ENCODE measurements around the gene CARD10. TPM values are rescaled to one million over a fixed set of nuclear protein-coding genes. Genes with fewer than 3 reads are reported as not detected.
"Not testable (repeated sequence)": the region's sequence is repeated elsewhere in the genome, so short reads cannot be mapped to it uniquely, and the experiment has no call there.

Gene CARD10
- polyA plus RNA-seq, 5 donors = 11.0 to 19.4 (median 15.6) TPM

GRCh38 chr22:37558815-37559214, 39.6 kb upstream of the CARD10 start:
- DNase-seq = no peak

DNA sequence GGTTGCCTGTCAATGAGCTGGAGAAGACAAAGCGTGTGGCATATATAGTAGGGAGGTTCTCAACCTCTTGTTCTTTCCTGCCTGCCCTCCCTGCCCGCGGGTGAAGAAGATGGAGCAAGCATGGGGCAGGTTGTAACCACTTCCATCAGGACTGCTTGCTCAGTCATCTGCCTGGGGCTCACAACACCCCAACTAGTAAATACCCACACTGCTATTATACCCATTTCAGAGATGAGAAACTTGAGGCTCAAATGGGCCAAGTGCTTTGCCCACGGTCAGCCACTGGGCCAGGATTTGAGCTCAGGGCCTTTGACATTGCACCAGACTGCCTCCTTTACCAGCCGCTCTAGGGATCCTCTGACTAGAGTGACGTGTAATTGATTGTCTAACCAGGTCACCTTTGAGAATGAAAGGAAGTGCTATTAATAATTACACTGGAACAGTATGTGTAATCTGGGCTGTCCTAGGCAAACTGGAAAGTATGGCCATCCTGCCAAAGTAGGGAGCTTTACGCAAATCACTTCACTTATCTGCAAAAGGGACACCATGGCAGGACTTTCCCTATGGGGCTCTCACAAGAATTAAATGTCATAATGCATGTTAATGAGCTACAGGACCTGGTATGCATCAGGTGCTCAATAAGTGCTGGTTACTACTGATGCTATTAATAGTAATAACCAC, 38.2 kb upstream of the CARD10 start:
- DNase-seq = no peak

DNA sequence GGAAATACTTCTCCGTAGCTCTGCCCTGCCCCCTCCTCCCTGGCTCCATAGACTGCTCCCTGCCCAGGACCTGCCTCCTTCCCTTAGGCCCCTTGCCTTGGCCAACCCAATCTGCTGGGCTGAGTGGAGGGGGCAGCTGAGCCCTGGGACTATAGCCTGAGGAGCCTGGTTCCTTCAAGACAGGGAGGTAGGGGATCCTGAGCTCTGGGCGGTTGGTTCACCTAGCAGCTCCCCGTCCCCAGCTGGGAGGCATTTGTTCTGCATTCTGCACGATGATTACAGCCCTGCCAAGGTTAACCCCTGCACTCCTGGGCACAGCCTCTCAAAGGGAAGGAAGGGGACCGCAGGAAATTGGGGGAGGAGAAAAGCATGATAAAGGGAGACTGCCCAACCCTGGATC, 37.5 kb upstream of the CARD10 start:
- no peak for DNase-seq

DNA sequence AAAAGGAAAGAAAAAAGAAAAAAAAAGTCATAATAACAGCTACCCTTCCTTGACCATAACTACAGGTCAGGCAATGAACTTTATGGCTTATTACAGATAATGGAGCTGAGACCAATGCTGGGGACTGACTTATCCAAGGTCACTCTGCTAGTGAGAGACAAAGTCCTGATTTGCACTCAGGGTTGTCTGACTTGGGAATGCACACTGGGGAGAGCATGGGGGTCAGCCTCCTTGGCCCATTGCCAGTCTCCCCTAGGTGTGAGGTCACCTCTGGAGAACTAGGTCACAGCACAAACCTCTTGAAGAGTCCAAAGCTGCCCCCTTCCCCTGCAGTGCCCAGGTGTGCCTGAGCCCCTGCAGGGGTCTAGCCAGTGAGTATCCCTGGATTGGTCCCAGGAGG, 35.8 kb upstream of the CARD10 start:
- DNase-seq = no peak

DNA sequence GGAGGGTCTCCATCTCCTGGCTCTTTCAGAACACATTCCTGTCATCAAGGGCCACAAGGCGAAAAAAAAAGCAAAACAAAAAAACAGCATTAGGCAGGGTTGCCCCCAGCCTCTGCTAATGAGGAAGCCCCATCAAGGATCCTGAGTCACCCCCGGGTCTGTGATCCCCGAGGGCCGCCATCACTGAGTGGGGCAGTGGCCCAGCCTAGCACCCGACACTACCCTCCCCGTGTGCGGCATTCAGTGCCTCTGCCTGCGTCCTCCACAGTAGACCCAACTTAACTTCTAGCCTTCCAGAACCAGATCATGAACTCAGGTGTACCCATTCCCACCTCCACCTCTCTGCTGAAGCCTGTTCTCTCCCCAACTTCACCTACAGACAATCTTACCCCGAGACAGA, 34.5 kb upstream of the CARD10 start:
- DNase-seq = no peak

- peak; percentile 82 to 87 for DNase-seq
Observed at GRCh38 chr22:37552524-37553163, 33.4 kb upstream of the CARD10 start.

- DNase-seq = no peak
Observed at GRCh38 chr22:37551981-37552380, 32.8 kb upstream of the CARD10 start.

GRCh38 chr22:37550921-37551320, 31.7 kb upstream of the CARD10 start:
- DNase-seq = not testable (repeated sequence)

- DNase-seq = no peak
Observed at GRCh38 chr22:37549704-37550059, 30.5 kb upstream of the CARD10 start.

DNA sequence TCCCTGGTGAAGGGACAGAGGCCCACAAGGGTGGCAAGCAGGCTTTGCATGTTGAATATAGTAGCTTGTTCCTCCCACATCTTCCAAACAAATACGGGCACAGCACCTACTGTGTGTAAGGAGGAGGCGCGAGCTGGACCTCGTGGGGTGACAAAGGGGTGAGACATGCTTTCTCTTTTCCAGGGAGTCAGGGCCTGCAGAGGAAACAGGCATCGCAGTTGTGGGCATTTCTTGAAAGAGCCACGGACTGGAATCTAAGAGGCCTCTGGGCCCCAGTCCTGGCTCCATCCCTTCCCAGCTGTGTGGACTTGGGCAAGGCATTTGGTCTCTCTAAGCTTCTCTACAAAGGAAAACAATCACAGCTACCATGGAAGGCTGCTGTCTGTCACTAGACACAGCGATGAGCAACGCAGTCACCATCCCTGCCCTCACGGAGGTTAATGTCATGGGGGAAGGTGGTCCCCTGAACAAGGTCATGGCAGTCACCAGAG, 28.1 kb upstream of the CARD10 start:
- DNase-seq = peak in 1 of 2 donors; percentile 35

- DNase-seq = peak in 1 of 2 donors; percentile 94
Observed at GRCh38 chr22:37546437-37547250, 27.4 kb upstream of the CARD10 start.

- DNase-seq = peak; percentile 96
Observed at GRCh38 chr22:37545703-37546436, 26.7 kb upstream of the CARD10 start.

DNA sequence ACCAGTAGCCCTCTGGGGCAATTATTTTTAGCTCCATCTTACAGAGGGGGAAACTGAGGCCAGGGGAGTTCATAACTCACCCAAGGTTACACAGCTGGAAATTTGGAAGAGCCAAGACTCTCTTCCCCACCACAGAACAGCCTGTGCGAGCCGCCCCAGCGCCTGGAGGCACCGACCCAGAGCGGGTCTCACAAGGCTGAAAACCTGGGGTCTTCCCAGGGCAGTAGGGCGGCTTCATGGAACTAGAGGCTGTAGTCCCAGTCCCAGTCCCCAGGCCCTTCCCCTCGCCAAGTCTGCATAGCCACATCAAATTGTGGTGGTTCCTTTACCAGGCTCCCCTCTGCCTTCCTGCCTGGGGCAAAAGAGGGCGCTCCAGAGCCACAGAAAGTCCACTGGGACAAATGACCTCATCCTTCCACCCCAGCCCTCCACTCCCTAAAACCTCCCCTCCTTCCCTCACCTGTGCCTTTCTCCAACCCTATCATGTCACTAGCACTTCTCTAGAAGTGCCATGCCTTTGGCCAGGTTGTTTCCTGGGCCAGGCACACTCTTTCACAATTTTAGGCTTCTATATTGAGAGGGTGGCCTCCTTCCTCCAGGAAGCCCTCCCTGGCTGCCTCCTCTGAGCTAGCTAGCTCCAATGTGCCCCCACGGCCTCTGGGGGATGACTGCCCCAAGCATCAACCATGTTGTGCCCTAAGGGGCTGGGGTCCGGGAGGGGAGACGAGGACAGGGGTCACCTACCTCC, 25.9 kb upstream of the CARD10 start:
- DNase-seq = peak; percentile 49 to 66

DNA sequence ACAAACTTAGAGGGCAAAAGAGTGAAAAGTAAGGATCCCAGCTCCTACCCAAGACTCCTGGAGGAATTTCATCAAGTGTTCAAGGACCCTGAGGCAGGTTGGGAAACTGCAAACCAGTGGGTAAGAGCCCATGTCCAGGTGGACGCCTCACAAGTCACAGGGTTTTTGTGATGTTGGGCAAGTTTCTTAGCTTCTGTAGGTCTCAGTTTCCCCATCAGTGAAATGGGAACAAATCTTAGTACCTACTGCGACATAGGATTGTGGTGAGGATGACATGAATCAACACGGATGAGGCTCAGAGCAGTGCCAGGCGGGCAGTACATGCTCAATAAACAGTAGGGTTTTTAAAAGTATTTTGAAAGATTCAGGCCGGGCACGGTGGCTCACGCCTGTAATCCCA, 23.7 kb upstream of the CARD10 start:
- DNase-seq = no peak

DNA sequence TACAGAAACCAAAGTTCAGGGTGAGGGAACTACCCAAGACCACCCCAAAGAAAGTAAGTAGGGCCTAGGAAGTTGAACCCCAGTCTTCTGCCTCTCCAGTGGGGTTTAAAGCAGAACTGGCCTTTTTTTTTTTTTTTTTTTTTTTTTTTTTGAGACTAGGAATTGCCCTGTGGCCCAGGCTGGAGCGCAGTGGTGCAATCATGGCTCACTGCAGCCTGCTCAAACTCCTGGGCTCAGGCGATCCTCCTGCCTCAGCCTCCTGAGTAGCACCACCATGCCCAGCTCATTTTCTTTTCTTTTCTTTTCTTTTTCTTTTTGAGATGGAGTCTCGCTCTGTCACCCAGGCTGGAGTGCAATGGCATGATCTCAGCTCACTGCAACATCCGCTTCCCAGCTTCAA, 23.2 kb upstream of the CARD10 start:
- DNase-seq = not testable (repeated sequence)

DNA sequence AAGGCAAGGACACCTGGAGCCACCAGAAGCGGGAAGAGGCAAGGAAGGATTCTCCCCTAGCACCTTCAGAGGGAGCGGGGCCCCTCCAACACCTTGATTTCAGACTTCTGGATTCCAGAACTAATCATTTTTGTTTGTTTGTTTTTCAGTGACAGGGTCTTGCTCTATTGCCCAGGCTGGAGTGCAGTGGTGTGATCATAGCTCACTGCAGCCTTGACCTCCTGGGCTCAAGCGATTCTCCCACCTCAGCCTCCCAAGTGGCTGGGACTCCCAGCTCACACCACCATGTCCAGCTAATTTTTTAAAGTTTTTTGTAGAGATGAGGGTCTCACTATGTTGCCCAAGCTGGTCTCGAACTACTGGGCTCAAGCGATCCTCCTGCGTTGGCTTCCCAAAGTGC, 20.6 kb upstream of the CARD10 start:
- DNase-seq = not testable (repeated sequence)

GRCh38 chr22:37538590-37539357, 19.6 kb upstream of the CARD10 start:
- peak; percentile 86 to 90 for DNase-seq

GRCh38 chr22:37535159-37535558, 15.9 kb upstream of the CARD10 start:
- DNase-seq = no peak

- DNase-seq = no peak
Observed at GRCh38 chr22:37534445-37534844, 15.2 kb upstream of the CARD10 start.

- DNase-seq = no peak
Observed at GRCh38 chr22:37533995-37534394, 14.8 kb upstream of the CARD10 start.
